Measurements from ENCODE around the gene ADK.

The ADK gene

GRCh38 chr10:74610299-74610698, 459.3 kb downstream of the ADK start:
- TF ChIP-seq CTCF (IDR thresholded peaks at IDR 0.05; ENCODE audit: low read depth, low read length): no peak
- DNase-seq (ENCODE audit: low read depth in 2 of 2): no peak
- H3K4me3 ChIP-seq (replicated peaks in 1 of 2; ENCODE audit: low read depth in 2 of 2, low read length in 2 of 2): no peak overlapping the region

GRCh38 chr10:74612195-74612594, 461.2 kb downstream of the ADK start:
- TF ChIP-seq CTCF (IDR thresholded peaks at IDR 0.05; ENCODE audit: low read depth, low read length): no peak
- DNase-seq (ENCODE audit: low read depth in 2 of 2): peak; percentile 24 to 59
- H3K4me3 ChIP-seq (replicated peaks in 1 of 2; ENCODE audit: low read depth in 2 of 2, low read length in 2 of 2): no peak overlapping the region

DNA sequence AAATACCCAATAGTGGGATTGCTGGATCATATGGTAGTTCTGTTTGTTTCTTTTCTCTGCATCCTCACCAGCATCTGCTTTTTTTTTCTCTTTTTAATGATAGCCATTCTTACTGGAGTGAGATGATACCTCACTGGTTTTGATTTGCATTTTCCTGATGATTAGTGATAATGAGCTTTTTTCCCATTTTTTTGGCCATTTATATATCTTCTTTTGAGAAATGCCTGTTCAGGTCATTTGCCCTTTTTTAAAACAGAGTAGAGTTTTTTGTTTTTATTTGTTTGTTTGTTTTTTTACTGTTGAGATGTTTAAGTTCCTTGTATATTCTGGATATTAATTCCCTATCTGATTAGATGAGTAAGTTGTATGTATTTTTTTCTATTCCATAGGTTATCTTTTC, 469.6 kb downstream of the ADK start:
- TF ChIP-seq CTCF (IDR thresholded peaks at IDR 0.05; ENCODE audit: low read depth, low read length): no peak
- H3K4me3 ChIP-seq (replicated peaks in 1 of 2; ENCODE audit: low read depth in 2 of 2, low read length in 2 of 2): no peak overlapping the region
- no peak for DNase-seq (ENCODE audit: low read depth in 2 of 2)

DNA sequence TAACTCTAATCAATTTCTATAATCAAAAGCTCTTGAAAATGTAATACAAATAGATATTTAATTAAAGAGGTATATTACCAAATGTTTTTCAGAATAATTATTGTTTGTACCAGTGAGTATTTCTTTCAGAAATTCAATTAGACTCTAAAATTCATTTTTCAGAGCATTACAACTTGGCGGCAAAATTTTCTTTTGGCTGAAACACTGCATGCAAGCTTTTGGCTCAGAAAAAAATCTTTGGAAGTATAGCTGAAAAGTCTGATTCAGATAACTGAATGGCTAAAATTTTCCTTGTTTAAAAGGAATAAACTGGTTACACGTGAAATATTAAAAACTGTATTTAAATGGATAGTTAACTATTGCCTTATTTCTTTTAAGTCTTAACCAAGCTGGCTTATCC, 472.8 kb downstream of the ADK start:
- no peak for TF ChIP-seq CTCF (IDR thresholded peaks at IDR 0.05; ENCODE audit: low read depth, low read length)
- DNase-seq (ENCODE audit: low read depth in 2 of 2): no peak
- no peak overlapping the region for H3K4me3 ChIP-seq (replicated peaks in 1 of 2; ENCODE audit: low read depth in 2 of 2, low read length in 2 of 2)

GRCh38 chr10:74624501-74624900, 473.5 kb downstream of the ADK start:
- H3K4me3 ChIP-seq (replicated peaks in 1 of 2; ENCODE audit: low read depth in 2 of 2, low read length in 2 of 2): no peak overlapping the region
- DNase-seq (ENCODE audit: low read depth in 2 of 2): no peak
- no peak for TF ChIP-seq CTCF (IDR thresholded peaks at IDR 0.05; ENCODE audit: low read depth, low read length)

- DNase-seq (ENCODE audit: low read depth in 2 of 2): peak in 1 of 2 donors; percentile 7
- no peak overlapping the region for H3K4me3 ChIP-seq (replicated peaks in 1 of 2; ENCODE audit: low read depth in 2 of 2, low read length in 2 of 2)
- TF ChIP-seq CTCF (IDR thresholded peaks at IDR 0.05; ENCODE audit: low read depth, low read length): no peak
Observed at GRCh38 chr10:74628136-74628535, 477.1 kb downstream of the ADK start.

- no peak for TF ChIP-seq CTCF (IDR thresholded peaks at IDR 0.05; ENCODE audit: low read depth, low read length)
- no peak for DNase-seq (ENCODE audit: low read depth in 2 of 2)
- no peak overlapping the region for H3K4me3 ChIP-seq (replicated peaks in 1 of 2; ENCODE audit: low read depth in 2 of 2, low read length in 2 of 2)
Observed at GRCh38 chr10:74634995-74635536, 484.0 kb downstream of the ADK start.
